Astrocyte (in vitro differentiated cells and primary cell): ENCODE data around the gene OR10J4.

Experiments used
- EZH2 ChIP-seq: IDR thresholded peaks from 2 replicates; pipeline ENCODE4 v1.6.1; 2012; ENCODE audit warnings: mild to moderate bottlenecking, low read length, inconsistent platforms; ENCODE audit not compliant: insufficient read depth
- TF ChIP-seq, protein P1 (sequence below): IDR thresholded peaks from 2 replicates; pipeline ENCODE4 v1.5.1; 2011; ENCODE audit warnings: low read depth, mild to moderate bottlenecking, inconsistent platforms, low read length, moderate library complexity; ENCODE audit not compliant: insufficient read depth

DNA sequence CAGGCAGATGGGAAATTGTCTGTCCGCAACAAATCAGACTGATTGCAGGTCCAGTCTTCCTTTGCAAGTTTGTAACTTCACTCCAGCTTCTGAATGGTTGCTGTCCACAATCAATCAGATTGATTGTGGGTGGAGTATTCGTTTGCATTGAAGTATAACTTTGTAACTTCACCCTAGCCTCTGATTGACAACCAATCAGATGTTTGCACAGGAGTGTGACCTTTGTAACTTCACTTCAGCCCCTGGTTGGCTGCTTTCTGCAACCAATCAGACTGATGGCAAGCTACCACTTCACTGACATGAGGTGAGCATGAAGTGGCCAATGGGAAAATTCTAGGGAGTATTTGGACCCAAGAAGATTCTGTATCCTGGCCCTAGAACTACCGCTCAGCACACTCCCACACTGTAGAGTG is 33.2 kb downstream of the OR10J4 start:
- TF ChIP-seq, protein P1, sequence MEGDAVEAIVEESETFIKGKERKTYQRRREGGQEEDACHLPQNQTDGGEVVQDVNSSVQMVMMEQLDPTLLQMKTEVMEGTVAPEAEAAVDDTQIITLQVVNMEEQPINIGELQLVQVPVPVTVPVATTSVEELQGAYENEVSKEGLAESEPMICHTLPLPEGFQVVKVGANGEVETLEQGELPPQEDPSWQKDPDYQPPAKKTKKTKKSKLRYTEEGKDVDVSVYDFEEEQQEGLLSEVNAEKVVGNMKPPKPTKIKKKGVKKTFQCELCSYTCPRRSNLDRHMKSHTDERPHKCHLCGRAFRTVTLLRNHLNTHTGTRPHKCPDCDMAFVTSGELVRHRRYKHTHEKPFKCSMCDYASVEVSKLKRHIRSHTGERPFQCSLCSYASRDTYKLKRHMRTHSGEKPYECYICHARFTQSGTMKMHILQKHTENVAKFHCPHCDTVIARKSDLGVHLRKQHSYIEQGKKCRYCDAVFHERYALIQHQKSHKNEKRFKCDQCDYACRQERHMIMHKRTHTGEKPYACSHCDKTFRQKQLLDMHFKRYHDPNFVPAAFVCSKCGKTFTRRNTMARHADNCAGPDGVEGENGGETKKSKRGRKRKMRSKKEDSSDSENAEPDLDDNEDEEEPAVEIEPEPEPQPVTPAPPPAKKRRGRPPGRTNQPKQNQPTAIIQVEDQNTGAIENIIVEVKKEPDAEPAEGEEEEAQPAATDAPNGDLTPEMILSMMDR, result no peak
- TF ChIP-seq EZH2, result no peak
